Activated T-cell treated with anti-CD3 and anti-CD28 coated beads, Interleukin-2, amount 50 U/mL, for 24 hours (primary cell): ENCODE data around the gene SCP2.
A peak's percentile ranks its signal among the peaks of the same experiment; 100 is the strongest.

Experiments
- DNase-seq: peaks from one replicate; pipeline ENCODE4 v3.0.0-alpha.2; 2020
- H3K27ac Mint-ChIP-seq: 2 replicates; pipeline ENCODE4 v1.8.0; 2020; ENCODE audit warnings: mild to moderate bottlenecking, mixed read lengths
- H3K27me3 Mint-ChIP-seq: 2 replicates; pipeline ENCODE4 v1.8.0; 2020; ENCODE audit warnings: mixed read lengths
- H3K36me3 Mint-ChIP-seq: 2 replicates; pipeline ENCODE4 v1.8.0; 2020; ENCODE audit warnings: low read depth, mixed read lengths
- H3K4me1 Mint-ChIP-seq: 2 replicates; pipeline ENCODE4 v1.8.0; 2020; ENCODE audit warnings: low read depth, mixed read lengths
- H3K4me3 Mint-ChIP-seq: 2 replicates; pipeline ENCODE4 v1.8.0; 2020; ENCODE audit warnings: mild to moderate bottlenecking, moderate library complexity, mixed read lengths
- H3K9me3 Mint-ChIP-seq: 2 replicates; pipeline ENCODE4 v1.8.0; 2020; ENCODE audit warnings: mixed read lengths

The SCP2 gene

GRCh38 chr1:53050310-53050709 is 123.2 kb downstream of the SCP2 start:
- Mint-ChIP-seq H3K4me3 (no peak overlapping the region), H3K36me3 (peaks cover 71% of the 10 kb centered on the region), H3K4me1 (peaks cover 7% of the 10 kb centered on the region), H3K9me3 (no peaks in the 10 kb centered on the region), H3K27me3 (no peaks in the 10 kb centered on the region), H3K27ac (no peak overlapping the region)
- DNase-seq = no peak

- no peak overlapping the region for H3K27ac Mint-ChIP-seq
- no peaks in the 10 kb centered on the region for H3K27me3 Mint-ChIP-seq
- H3K9me3 Mint-ChIP-seq = no peaks in the 10 kb centered on the region
- H3K36me3 Mint-ChIP-seq = peaks cover 62% of the 10 kb centered on the region
- H3K4me1 Mint-ChIP-seq = peaks cover 7% of the 10 kb centered on the region
- DNase-seq = no peak
- H3K4me3 Mint-ChIP-seq = no peak overlapping the region
These were observed 124.6 kb downstream of the SCP2 start for GRCh38 chr1:53051676-53052075.

DNA sequence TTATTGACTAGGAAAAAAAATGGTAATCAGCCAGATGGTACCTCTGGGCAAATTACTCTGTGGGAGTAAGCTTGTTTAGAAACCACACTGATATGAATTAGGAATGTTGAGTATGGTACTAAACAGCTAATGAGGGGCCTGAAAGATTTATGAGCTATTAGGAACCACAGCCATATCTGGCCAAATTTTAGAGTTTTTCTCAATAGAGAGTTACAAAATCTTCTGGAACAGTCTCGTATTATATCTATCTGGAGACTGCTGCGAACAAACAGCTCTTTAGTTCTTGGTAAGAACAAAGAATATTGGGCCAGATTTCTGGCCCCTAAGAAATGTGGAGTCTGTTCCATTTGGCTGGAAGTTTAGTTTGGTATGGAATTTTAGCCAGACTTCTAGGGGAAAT is 130.1 kb downstream of the SCP2 start:
- no peaks in the 10 kb centered on the region for H3K9me3 Mint-ChIP-seq

GRCh38 chr1:53060579-53060978 is 133.5 kb downstream of the SCP2 start:
- DNase-seq = no peak
- Mint-ChIP-seq H3K4me1 (peaks cover 7% of the 10 kb centered on the region), H3K27me3 (peaks cover 51% of the 10 kb centered on the region), H3K27ac (no peak overlapping the region), H3K4me3 (no peak overlapping the region), H3K36me3 (no peaks in the 10 kb centered on the region), H3K9me3 (no peaks in the 10 kb centered on the region)

More for the DNA sequence above, 130.1 kb downstream of the SCP2 start:
- H3K27ac Mint-ChIP-seq = no peak overlapping the region
- H3K36me3 Mint-ChIP-seq = peaks cover 22% of the 10 kb centered on the region
- no peak for DNase-seq
- no peak overlapping the region for H3K4me3 Mint-ChIP-seq
- H3K4me1 Mint-ChIP-seq = no peaks in the 10 kb centered on the region
- H3K27me3 Mint-ChIP-seq = peaks cover 20% of the 10 kb centered on the region

DNA sequence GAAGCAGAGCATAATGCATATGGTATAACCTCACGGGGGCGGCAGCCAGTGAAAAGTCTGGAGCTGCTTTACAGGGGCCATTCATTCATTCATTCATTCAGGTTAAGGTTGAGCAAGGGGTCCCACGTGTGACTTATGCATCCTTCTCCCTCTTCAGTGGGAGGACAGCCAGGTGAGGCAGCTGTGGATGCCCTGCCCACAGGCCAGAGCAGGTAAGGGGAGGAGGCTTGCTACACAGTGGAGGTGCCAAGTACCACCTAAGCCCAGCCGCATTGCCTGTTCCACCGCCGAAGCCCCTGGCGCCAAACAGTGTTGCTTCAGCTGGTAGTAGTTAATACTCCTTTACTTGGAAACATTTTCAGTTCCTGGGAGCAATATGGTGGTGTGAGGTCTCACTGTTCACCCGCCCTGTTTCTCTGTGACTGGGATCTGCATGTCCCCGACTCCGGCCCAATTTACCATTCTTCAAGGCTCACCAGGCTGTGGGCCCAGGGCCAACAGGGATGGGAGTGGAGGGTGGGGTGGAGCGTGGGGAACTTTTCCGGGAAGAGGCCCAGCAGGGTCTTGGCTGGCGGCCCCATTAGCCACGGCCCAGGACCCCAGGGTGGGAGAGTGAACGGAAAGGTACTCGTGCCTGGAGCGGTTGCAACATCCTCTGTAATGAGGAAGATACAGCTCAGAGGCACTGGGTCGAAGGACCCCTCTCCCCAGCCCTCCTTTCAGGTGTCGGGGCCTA is 134.2 kb downstream of the SCP2 start:
- Mint-ChIP-seq H3K27ac (no peak overlapping the region), H3K4me1 (peaks cover 7% of the 10 kb centered on the region), H3K27me3 (peaks cover 53% of the 10 kb centered on the region), H3K36me3 (no peaks in the 10 kb centered on the region), H3K4me3 (peak overlapping the region; percentile 39), H3K9me3 (no peaks in the 10 kb centered on the region)
- no peak for DNase-seq

GRCh38 chr1:53061859-53062707 is 135.0 kb downstream of the SCP2 start, which contains the start of gene PODN:
TSS of gene PODN (plus strand) at chr1:53062213. CDS start at chr1:53069856, 7,643 bp downstream.
- H3K4me3 Mint-ChIP-seq = peak within 1 kb of the TSS; percentile 60
- peaks cover 55% of the 10 kb centered on the region for H3K27me3 Mint-ChIP-seq
- H3K9me3 Mint-ChIP-seq = no peaks in the 10 kb centered on the region
- DNase-seq = no peak
- H3K27ac Mint-ChIP-seq = no peak within 1 kb of the TSS
- peaks cover 7% of the 10 kb centered on the region for H3K4me1 Mint-ChIP-seq
- no peaks in the 10 kb centered on the region for H3K36me3 Mint-ChIP-seq

GRCh38 chr1:53062708-53063591 is 135.9 kb downstream of the SCP2 start:
- Mint-ChIP-seq H3K27ac (no peak overlapping the region), H3K27me3 (peaks cover 55% of the 10 kb centered on the region), H3K9me3 (no peaks in the 10 kb centered on the region), H3K4me1 (peaks cover 7% of the 10 kb centered on the region), H3K4me3 (peak overlapping the region; percentile 60), H3K36me3 (no peaks in the 10 kb centered on the region)
- peak; percentile 28 for DNase-seq

GRCh38 chr1:53063744-53064515 is 136.9 kb downstream of the SCP2 start:
- Mint-ChIP-seq H3K27ac (no peak overlapping the region), H3K4me3 (no peak overlapping the region), H3K36me3 (no peaks in the 10 kb centered on the region)

GRCh38 chr1:53065391-53065790 is 138.3 kb downstream of the SCP2 start:
- Mint-ChIP-seq H3K27ac (no peak overlapping the region), H3K4me3 (no peak overlapping the region)

More at GRCh38 chr1:53063744-53064515, 136.9 kb downstream of the SCP2 start:
- Mint-ChIP-seq H3K27me3 (peaks cover 55% of the 10 kb centered on the region), H3K9me3 (no peaks in the 10 kb centered on the region), H3K4me1 (peaks cover 7% of the 10 kb centered on the region)
- no peak for DNase-seq

GRCh38 chr1:53066488-53066887 is 139.4 kb downstream of the SCP2 start:
- Mint-ChIP-seq H3K27me3 (peaks cover 37% of the 10 kb centered on the region), H3K36me3 (no peaks in the 10 kb centered on the region), H3K4me1 (peaks cover 7% of the 10 kb centered on the region), H3K27ac (no peak overlapping the region), H3K9me3 (no peaks in the 10 kb centered on the region), H3K4me3 (no peak overlapping the region)
- no peak for DNase-seq

More at GRCh38 chr1:53065391-53065790, 138.3 kb downstream of the SCP2 start:
- DNase-seq = no peak
- Mint-ChIP-seq H3K9me3 (no peaks in the 10 kb centered on the region), H3K36me3 (no peaks in the 10 kb centered on the region), H3K4me1 (peaks cover 7% of the 10 kb centered on the region), H3K27me3 (peaks cover 48% of the 10 kb centered on the region)

- H3K27me3 Mint-ChIP-seq = peaks cover 34% of the 10 kb centered on the region
- peak; percentile 12 for DNase-seq
- peaks cover 7% of the 10 kb centered on the region for H3K4me1 Mint-ChIP-seq
- no peaks in the 10 kb centered on the region for H3K36me3 Mint-ChIP-seq
- no peak overlapping the region for H3K27ac Mint-ChIP-seq
- H3K4me3 Mint-ChIP-seq = no peak overlapping the region
- no peaks in the 10 kb centered on the region for H3K9me3 Mint-ChIP-seq
These were observed 140.0 kb downstream of the SCP2 start for GRCh38 chr1:53066891-53067738.

- no peak overlapping the region for H3K4me3 Mint-ChIP-seq
- no peak for DNase-seq
- H3K27me3 Mint-ChIP-seq = peaks cover 30% of the 10 kb centered on the region
- no peaks in the 10 kb centered on the region for H3K9me3 Mint-ChIP-seq
- peaks cover 5% of the 10 kb centered on the region for H3K4me1 Mint-ChIP-seq
- no peaks in the 10 kb centered on the region for H3K36me3 Mint-ChIP-seq
- no peak overlapping the region for H3K27ac Mint-ChIP-seq
These were observed 140.8 kb downstream of the SCP2 start for GRCh38 chr1:53067886-53068285.
